Right ventricle myocardium inferior (tissue), 1 donor: ENCODE data around the gene CLDN1. TPM values are rescaled to one million over a fixed set of nuclear protein-coding genes. Genes with fewer than 3 reads are reported as not detected.

Source experiments
- ATAC-seq: fragments of 200-7000 bp; cut with Tn5 transposase; one replicate; pipeline ENCODE4 v1.9.1; 2020; ENCODE audit warnings: mild to moderate bottlenecking, moderate library complexity
- DNase-seq: peaks from one replicate; pipeline ENCODE4 v3.0.0; 2021; ENCODE audit errors: missing footprints
- intact Hi-C: fragments of 100-400 bp; cut with DNase I; formaldehyde crosslinking; loops from one replicate; pipeline ENCODE4 v1.11.0; 2022
- total RNA-seq: library from RNA; stranded (reverse); fragmentation: NEBNext Ultra II Directional; extraction: Animal tissue kit (Norgen Biotek cat#: 25700); gene quantifications from one replicate; pipeline ENCODE4 v1.2.1, GENCODE V29; 2021
- donor health status: DM: no; HTN: yes; CAD: no; lungs with severe emphysema.

CLDN1 gene
- total RNA-seq, 1 donor from 2014 or later: 0.46 TPM

DNA sequence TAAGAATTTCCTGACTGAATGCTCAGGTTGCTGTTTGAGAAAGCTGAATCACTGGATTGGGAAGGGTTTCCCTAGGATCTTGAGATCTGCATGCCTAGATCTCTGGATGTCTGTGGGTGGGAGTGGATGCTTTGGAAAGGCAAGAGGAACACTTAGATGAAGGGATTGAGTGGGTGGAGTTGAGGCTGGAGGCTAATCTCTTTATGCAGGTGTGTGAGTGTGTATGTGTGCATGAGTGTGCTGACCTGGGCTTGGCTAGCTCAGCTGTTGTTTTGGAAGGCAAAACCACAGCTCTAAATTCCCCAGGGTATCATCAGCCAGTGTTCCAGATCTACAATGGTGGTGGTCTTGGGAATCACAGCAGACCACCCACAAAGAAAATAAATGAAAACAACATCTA is 60.5 kb downstream of the CLDN1 start:
- ATAC-seq: no peak
- DNase-seq: no peak
- intact Hi-C loops: no loop called here

DNA sequence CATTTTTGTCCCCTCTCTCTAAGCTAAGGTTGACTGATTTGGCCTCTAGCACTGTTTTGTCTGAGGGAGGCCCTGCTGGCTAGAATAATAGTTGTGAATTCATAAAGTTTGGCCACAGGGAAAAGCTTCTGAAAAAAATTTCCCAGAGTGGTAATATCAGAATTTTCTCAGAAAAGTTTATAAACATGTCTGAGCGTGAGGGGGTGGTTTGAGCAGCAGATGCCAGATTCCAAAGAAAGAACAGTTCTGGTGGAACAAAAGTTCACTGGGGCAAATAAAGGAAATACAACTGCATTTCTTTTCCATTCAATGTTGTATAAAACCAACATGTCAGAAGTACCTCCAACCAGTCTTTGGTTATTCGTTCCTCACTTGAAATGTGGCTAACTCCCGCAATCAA is 61.2 kb downstream of the CLDN1 start:
- peak; percentile 39 for ATAC-seq
- intact Hi-C loops: no loop called here

DNA sequence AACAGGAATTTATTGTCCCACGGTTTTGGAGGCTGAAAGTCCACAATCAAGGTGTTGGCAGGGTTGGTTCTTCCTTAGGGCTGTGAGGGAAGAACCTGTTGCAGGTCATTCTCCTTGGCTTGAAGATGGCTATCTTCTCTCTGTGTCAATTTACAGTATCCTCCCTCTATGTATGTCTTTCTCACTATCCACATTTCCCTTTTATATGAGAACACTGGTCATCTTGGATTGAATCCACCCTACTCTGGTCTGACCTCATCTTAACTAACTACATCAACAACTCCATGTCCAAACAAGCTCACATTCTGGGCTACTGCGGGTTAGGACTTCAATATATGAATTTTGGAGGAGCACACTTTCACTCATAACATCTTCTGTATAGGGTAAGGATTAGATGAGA is 61.9 kb downstream of the CLDN1 start:
- no peak for ATAC-seq
- no peak for DNase-seq
- intact Hi-C loops: no loop called here

More for the DNA sequence above, 61.2 kb downstream of the CLDN1 start:
- no peak for DNase-seq

DNA sequence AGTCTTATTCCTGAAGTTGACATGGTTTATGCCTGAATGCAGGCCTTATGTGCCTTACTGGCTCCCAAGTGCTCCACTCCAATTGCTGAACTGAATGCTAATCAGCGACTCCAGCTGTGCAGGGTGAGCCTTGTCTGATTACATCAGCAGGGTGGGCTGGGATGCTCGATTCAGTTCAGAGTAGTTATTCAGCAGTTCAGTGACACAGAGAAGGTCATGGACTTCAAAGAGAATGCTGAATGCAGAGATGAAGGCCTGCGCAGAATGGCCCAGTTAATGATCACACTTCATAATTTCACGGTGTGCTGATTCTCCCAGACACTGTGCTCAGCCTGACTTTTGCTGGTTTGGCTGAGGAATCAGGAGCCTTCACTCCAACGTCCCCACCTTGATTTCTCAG is 63.6 kb downstream of the CLDN1 start:
- peak; percentile 62 for ATAC-seq
- DNase-seq: no peak
- intact Hi-C loops: no loop called here

Other genes with a start within 250 kb of the CLDN1 start
- gene P3H2, start 201.5 kb downstream of the CLDN1 start, total RNA-seq: 1.3 TPM
- gene CLDN16, start 65.7 kb upstream of the CLDN1 start, total RNA-seq: not detected
- gene TMEM207, start 127.5 kb upstream of the CLDN1 start, total RNA-seq: not detected
- 6.8 TPM for gene IL1RAP, start 191.6 kb upstream of the CLDN1 start, total RNA-seq